ENCODE data around the gene OR51F2.
"Not testable (repeated sequence)": the region's sequence is repeated elsewhere in the genome, so short reads cannot be mapped to it uniquely, and the experiment has no call there.

Gene OR51F2

GRCh38 chr11:4821021-4821420 lies at the start of gene OR51F2:
Gene OR51F2 (plus strand): TSS chr11:4821321. CDS start chr11:4821422, 101 bp downstream.
- DNase-seq (ENCODE audit: low read depth in 2 of 3, low spot score in 2 of 3): no peak

GRCh38 chr11:4782454-4782853 lies 38.7 kb upstream of the OR51F2 start:
- no peak for DNase-seq (ENCODE audit: low read depth in 2 of 3, low spot score in 2 of 3)

GRCh38 chr11:4797206-4797605 lies 23.9 kb upstream of the OR51F2 start:
- no peak for DNase-seq (ENCODE audit: low read depth in 2 of 3, low spot score in 2 of 3)

- no peak for DNase-seq (ENCODE audit: low read depth in 2 of 3, low spot score in 2 of 3)
Measured at GRCh38 chr11:4798427-4799183, 22.5 kb upstream of the OR51F2 start.

- not testable (repeated sequence) for DNase-seq (ENCODE audit: low read depth in 2 of 3, low spot score in 2 of 3)
Measured at GRCh38 chr11:4801316-4801715, 19.8 kb upstream of the OR51F2 start.

GRCh38 chr11:4804280-4804679 lies 16.8 kb upstream of the OR51F2 start, which contains the start of gene OR52R1:
Gene OR52R1 (minus strand): TSS chr11:4804380. CDS start chr11:4804380, 0 bp downstream.
- DNase-seq (ENCODE audit: low read depth in 2 of 3, low spot score in 2 of 3): no peak

GRCh38 chr11:4808476-4808875 lies 12.6 kb upstream of the OR51F2 start:
- DNase-seq (ENCODE audit: low read depth in 2 of 3, low spot score in 2 of 3): no peak

- DNase-seq (ENCODE audit: low read depth in 2 of 3, low spot score in 2 of 3): no peak
Measured at GRCh38 chr11:4809246-4809645, 11.9 kb upstream of the OR51F2 start.

- DNase-seq (ENCODE audit: low read depth in 2 of 3, low spot score in 2 of 3): no peak
Measured at GRCh38 chr11:4825132-4825531, 4.0 kb downstream of the OR51F2 start.

GRCh38 chr11:4826425-4826824 lies 5.3 kb downstream of the OR51F2 start:
- DNase-seq (ENCODE audit: low read depth in 2 of 3, low spot score in 2 of 3): no peak

- DNase-seq (ENCODE audit: low read depth in 2 of 3, low spot score in 2 of 3): no peak
Measured at GRCh38 chr11:4830346-4830745, 9.2 kb downstream of the OR51F2 start.

GRCh38 chr11:4830909-4831308 lies 9.8 kb downstream of the OR51F2 start:
- DNase-seq (ENCODE audit: low read depth in 2 of 3, low spot score in 2 of 3): no peak

GRCh38 chr11:4839851-4840549 lies 18.9 kb downstream of the OR51F2 start:
- DNase-seq (ENCODE audit: low read depth in 2 of 3, low spot score in 2 of 3): no peak

- no peak for DNase-seq (ENCODE audit: low read depth in 2 of 3, low spot score in 2 of 3)
Measured at GRCh38 chr11:4848908-4849532, 27.9 kb downstream of the OR51F2 start, which contains the start of gene OR51S1. Gene OR51S1 (minus strand): TSS chr11:4849208. CDS start chr11:4849208, 0 bp downstream.

GRCh38 chr11:4851033-4851432 lies 29.9 kb downstream of the OR51F2 start:
- DNase-seq (ENCODE audit: low read depth in 2 of 3, low spot score in 2 of 3): no peak

GRCh38 chr11:4854286-4854685 lies 33.2 kb downstream of the OR51F2 start:
- not testable (repeated sequence) for DNase-seq (ENCODE audit: low read depth in 2 of 3, low spot score in 2 of 3)

- DNase-seq (ENCODE audit: low read depth in 2 of 3, low spot score in 2 of 3): no peak
Measured at GRCh38 chr11:4862447-4863236, 41.5 kb downstream of the OR51F2 start.

- DNase-seq (ENCODE audit: low read depth in 2 of 3, low spot score in 2 of 3): no peak
Measured at GRCh38 chr11:4863876-4864275, 42.8 kb downstream of the OR51F2 start.

- DNase-seq (ENCODE audit: low read depth in 2 of 3, low spot score in 2 of 3): no peak
Measured at GRCh38 chr11:4865855-4866254, 44.7 kb downstream of the OR51F2 start.
